ENCODE measurements around the gene ABTB1. TPM values are rescaled to one million over a fixed set of nuclear protein-coding genes. Genes with fewer than 3 reads are reported as not detected.

The ABTB1 gene
- total RNA-seq = 4.4 and 36.8 TPM in 2 replicates

GRCh38 chr3:127672429-127673190, at the start of gene ABTB1:
ABTB1 (plus strand) TSS chr3:127672952; CDS start chr3:127673026, 74 bp downstream.

GRCh38 chr3:127628788-127629466, 43.8 kb upstream of the ABTB1 start, which contains the start of gene PODXL2:
PODXL2 (plus strand) TSS chr3:127629185; CDS start chr3:127629220, 35 bp downstream.

Other genes with a start within 250 kb of the ABTB1 start
- 53.8 and 61.5 TPM in 2 replicates for gene TPRA1, start 82.2 kb upstream of the ABTB1 start, total RNA-seq
- 24.1 and 101 TPM in 2 replicates for gene MCM2, start 74.5 kb upstream of the ABTB1 start, total RNA-seq
- gene PODXL2, start 43.8 kb upstream of the ABTB1 start, total RNA-seq = 13.0 and 20.7 TPM in 2 replicates
- 46.1 and 102 TPM in 2 replicates for gene MGLL, start 149.6 kb downstream of the ABTB1 start, total RNA-seq
- 0.16 TPM in 1 of 2 replicates, not detected in the other for gene KBTBD12, start 242.3 kb downstream of the ABTB1 start, total RNA-seq